HepG2 (cell line): Measurements from ENCODE around the gene EPB41L1. TPM values are rescaled to one million over a fixed set of nuclear protein-coding genes. Genes with fewer than 3 reads are reported as not detected.
A peak's percentile ranks its signal among the peaks of the same experiment; 100 is the strongest.

ENCODE experiments used
- AHDC1 ChIP-seq: sonication (generic); formaldehyde crosslinking; IDR thresholded peaks from 2 replicates; pipeline ENCODE4 v1.5.1; 2020; ENCODE audit warnings: mild to moderate bottlenecking, missing genetic modification reagents, borderline replicate concordance
- BCL6 ChIP-seq: IDR thresholded peaks from 2 replicates; pipeline ENCODE4 v1.6.1; 2016; ENCODE audit warnings: missing genetic modification reagents, missing compliant biosample characterization
- CENPBD1 ChIP-seq: sonication (generic); formaldehyde crosslinking; IDR thresholded peaks from 2 replicates; pipeline ENCODE4 v1.8.0; 2022; ENCODE audit warnings: missing genetic modification reagents, low read depth, mild to moderate bottlenecking, borderline replicate concordance
- FOXA3 ChIP-seq: IDR thresholded peaks from 2 replicates; pipeline ENCODE4 v1.6.1; 2016; ENCODE audit warnings: missing genetic modification reagents, missing compliant biosample characterization
- FOXM1 ChIP-seq: sonication (generic); formaldehyde crosslinking; IDR thresholded peaks from 2 replicates; pipeline ENCODE4 v1.5.0; 2020; ENCODE audit warnings: missing genetic modification reagents
- GPN1 ChIP-seq: sonication (generic); formaldehyde crosslinking; IDR thresholded peaks from 2 replicates; pipeline ENCODE4 v1.5.1; 2020; ENCODE audit warnings: missing genetic modification reagents, borderline replicate concordance
- KDM3A ChIP-seq: IDR thresholded peaks from 2 replicates; pipeline ENCODE4 v1.6.1; 2018; ENCODE audit warnings: low read depth, missing compliant biosample characterization
- MTA3 ChIP-seq: sonication (generic); formaldehyde crosslinking; IDR thresholded peaks from 2 replicates; pipeline ENCODE4 v1.4.0; 2020; ENCODE audit warnings: missing genetic modification reagents
- PHF5A ChIP-seq: IDR thresholded peaks from one replicate; pipeline ENCODE4 v1.6.1; 2018; ENCODE audit warnings: low read depth, missing genetic modification reagents; ENCODE audit not compliant: unreplicated experiment
- REXO4 ChIP-seq: sonication (generic); formaldehyde crosslinking; IDR thresholded peaks from 2 replicates; pipeline ENCODE4 v1.8.0; 2022; ENCODE audit warnings: missing genetic modification reagents, mild to moderate bottlenecking, borderline replicate concordance
- RFXAP ChIP-seq: sonication (generic); formaldehyde crosslinking; IDR thresholded peaks from 2 replicates; pipeline ENCODE4 v1.4.0; 2020; ENCODE audit warnings: missing genetic modification reagents, borderline replicate concordance
- SIX4 ChIP-seq: sonication (generic); formaldehyde crosslinking; IDR thresholded peaks from 2 replicates; pipeline ENCODE4 v1.4.0; 2020; ENCODE audit warnings: missing genetic modification reagents
- SNAPC2 ChIP-seq: sonication (generic); formaldehyde crosslinking; IDR thresholded peaks from 2 replicates; pipeline ENCODE4 v1.8.1; 2022; ENCODE audit warnings: mild to moderate bottlenecking, missing genetic modification reagents
- TBP ChIP-seq: sonication (generic); formaldehyde crosslinking; IDR thresholded peaks from 2 replicates; pipeline ENCODE4 v1.5.0; 2020; ENCODE audit warnings: missing genetic modification reagents
- TFAP4 ChIP-seq: sonication (generic); IDR thresholded peaks from 2 replicates; pipeline ENCODE4 v1.6.1; 2016; ENCODE audit warnings: low read depth, borderline replicate concordance
- ZBTB20 ChIP-seq: sonication (generic); formaldehyde crosslinking; IDR thresholded peaks from 2 replicates; pipeline ENCODE4 v1.8.1; 2023; ENCODE audit warnings: missing genetic modification reagents, low read depth, mild to moderate bottlenecking, borderline replicate concordance
- ZFYVE20 ChIP-seq: sonication (generic); formaldehyde crosslinking; IDR thresholded peaks from 2 replicates; pipeline ENCODE4 v1.8.0; 2023; ENCODE audit warnings: low read depth, mild to moderate bottlenecking, moderate library complexity, missing genetic modification reagents, borderline replicate concordance
- ZNF329 ChIP-seq: sonication (generic); formaldehyde crosslinking; IDR thresholded peaks from 2 replicates; pipeline ENCODE4 v1.9.0; 2021; ENCODE audit warnings: low read depth, mild to moderate bottlenecking, missing genetic modification reagents
- ZNF33A ChIP-seq: sonication (generic); formaldehyde crosslinking; IDR thresholded peaks from 2 replicates; pipeline ENCODE4 v1.5.1; 2020; ENCODE audit warnings: missing genetic modification reagents, mild to moderate bottlenecking, moderate library complexity, borderline replicate concordance
- ZNF34 ChIP-seq: sonication (generic); formaldehyde crosslinking; IDR thresholded peaks from 2 replicates; pipeline ENCODE4 v1.4.0; 2020; ENCODE audit warnings: mild to moderate bottlenecking, missing genetic modification reagents, borderline replicate concordance
- ZNF354B ChIP-seq: sonication (generic); formaldehyde crosslinking; IDR thresholded peaks from 2 replicates; pipeline ENCODE4 v1.8.0; 2022; ENCODE audit warnings: mild to moderate bottlenecking, missing genetic modification reagents
- ZNF382 ChIP-seq: sonication (generic); formaldehyde crosslinking; IDR thresholded peaks from 2 replicates; pipeline ENCODE4 v1.5.0; 2020; ENCODE audit warnings: missing genetic modification reagents, mild to moderate bottlenecking, borderline replicate concordance
- ZNF713 ChIP-seq: sonication (generic); formaldehyde crosslinking; IDR thresholded peaks from 2 replicates; pipeline ENCODE4 v1.4.0; 2020; ENCODE audit warnings: mild to moderate bottlenecking, missing genetic modification reagents
- ZNF879 ChIP-seq: sonication (generic); formaldehyde crosslinking; IDR thresholded peaks from 2 replicates; pipeline ENCODE4 v1.8.1; 2023; ENCODE audit warnings: missing genetic modification reagents
- polyA plus RNA-seq, 8 experiments: library from polyadenylated mRNA; depleted of rRNA in 3 of 8; stranded (reverse) in 7 of 8; unstranded in 1 of 8; fragments of >200 nt; fragmentation: Illumina TruSeq in 4 of 8; extraction: Trizol in 4 of 8; gene quantifications; 2 replicates each; pipeline versions ENCODE4 v1.2.1 to v1.2.3, GENCODE V29; 2011 to 2016; ENCODE audit warnings: low read depth in 4 of 8, missing spikeins in 1 of 8, mixed read lengths in 1 of 8; ENCODE audit not compliant: insufficient read depth in 1 of 8
- total RNA-seq, 5 experiments: library from RNA; depleted of rRNA; stranded (reverse); fragments of >200 nt; fragmentation: Illumina TruSeq; extraction: Trizol; gene quantifications; 2 replicates each; pipeline ENCODE4 v1.2.3, GENCODE V29; 2016; ENCODE audit warnings: low read depth in 1 of 5

The EPB41L1 gene
- total and polyA plus RNA-seq, 2 of the 13 experiments (the other 11 are each of a cell fraction or from before 2014, with no cell fraction given), result 16.7 to 39.0 TPM

- TF ChIP-seq AHDC1 (CRISPR knock-in tag) (no peak), ZNF879 (CRISPR knock-in tag) (no peak), REXO4 (CRISPR knock-in tag) (no peak), SIX4 (CRISPR knock-in tag) (no peak), CENPBD1 (CRISPR knock-in tag) (no peak), ZBTB20 (CRISPR knock-in tag) (no peak), RFXAP (CRISPR knock-in tag) (no peak; the same call in 1 of the 2 replicates), ZNF34 (no peak), ZNF354B (CRISPR knock-in tag) (no peak), SNAPC2 (CRISPR knock-in tag) (no peak), ZNF382 (no peak), BCL6 (peak; percentile 36; the same call in 1 of the 2 replicates), FOXA3 (CRISPR knock-in tag) (peak; percentile 29; the same call in 1 of the 2 replicates), ZNF33A (CRISPR knock-in tag) (no peak), KDM3A (CRISPR knock-in tag) (no peak), ZNF329 (CRISPR knock-in tag) (0 out of 2 replicates have a peak, but pooled peaks have one; percentile 14), GPN1 (CRISPR knock-in tag) (no peak), TFAP4 (peak; percentile 52; the same call in 1 of the 2 replicates), FOXM1 (CRISPR knock-in tag) (no peak), ZFYVE20 (CRISPR knock-in tag) (no peak), ZNF713 (CRISPR knock-in tag) (no peak), TBP (CRISPR knock-in tag) (no peak), PHF5A (CRISPR knock-in tag) (no peak), MTA3 (CRISPR knock-in tag) (no peak)
These were observed 116.5 kb downstream of the EPB41L1 start (continued) for GRCh38 chr20:36270744-36271638.
